Transverse colon (tissue), 4 donors: Measurements from ENCODE around the gene SLC23A1.

Source experiments
- CTCF ChIP-seq, 5 experiments: fragments of 200-600 bp in 3 of 5; fragments of 450-650 bp in 2 of 5; sonication (generic) in 3 of 5; IDR thresholded peaks; 1 replicate in 2 of 5; 2 replicates in 3 of 5; pipeline ENCODE4 v1.5.1; 2016 to 2017; ENCODE audit warnings: antibody characterized with exemption in 5 of 5, inconsistent platforms in 3 of 5, mild to moderate bottlenecking in 2 of 5, moderate library complexity in 1 of 5
- POLR2A ChIP-seq: fragments of 450-650 bp; IDR thresholded peaks from one replicate; pipeline ENCODE4 v1.6.1; 2016; ENCODE audit warnings: antibody characterized with exemption, mild to moderate bottlenecking, moderate library complexity
- POLR2AphosphoS5 ChIP-seq, 3 donors: sonication (generic); formaldehyde crosslinking; IDR thresholded peaks; one replicate each; pipeline ENCODE4 v1.6.1; 2016; ENCODE audit warnings: antibody characterized with exemption in 3 of 3

DNA sequence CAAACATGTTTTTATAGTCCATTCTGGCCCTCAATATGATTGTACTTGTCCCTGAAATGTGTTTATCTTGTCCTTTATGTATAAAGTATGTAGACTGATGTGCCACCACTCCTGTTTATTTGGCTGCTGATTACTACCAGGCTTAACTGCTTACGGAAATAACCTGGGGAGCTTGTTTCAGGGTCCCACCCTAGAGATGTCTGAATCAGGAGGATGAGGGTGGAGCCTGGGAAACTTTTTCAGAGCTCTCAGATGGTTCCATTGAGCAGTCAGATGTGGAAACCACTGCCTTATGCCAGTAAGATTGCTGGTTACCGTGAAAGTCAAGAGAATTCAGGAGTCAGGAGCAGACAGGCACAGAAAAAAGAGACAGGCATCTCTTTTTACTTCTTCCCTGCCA is 19.2 kb downstream of the SLC23A1 start:
- TF ChIP-seq CTCF (IDR thresholded peaks at IDR 0.05) (no peak), POLR2A (no peak), POLR2AphosphoS5 (IDR thresholded peaks at IDR 0.05) (no peak)
